A549 (cell line): ENCODE results near the gene SEMA3C.

Source experiments
- CHD2 ChIP-seq: fragments of 150-350 bp; IDR thresholded peaks from 2 replicates; pipeline ENCODE4 v1.6.1; 2014; ENCODE audit warnings: low read length; ENCODE audit not compliant: partially characterized antibody
- ESRRA ChIP-seq: fragments of 150-350 bp; IDR thresholded peaks from 2 replicates; pipeline ENCODE4 v1.6.1; 2014; ENCODE audit warnings: mild to moderate bottlenecking, low read length, borderline replicate concordance
- MYC ChIP-seq: IDR thresholded peaks from 2 replicates; pipeline ENCODE4 v1.6.1; 2012; ENCODE audit warnings: mild to moderate bottlenecking, inconsistent platforms, low read length, improper control_type of control experiment, borderline replicate concordance
- POLR2A ChIP-seq: IDR thresholded peaks from 2 replicates; pipeline ENCODE4 v1.6.1; 2012; ENCODE audit warnings: mild to moderate bottlenecking, low read length

- TF ChIP-seq POLR2A (no peak), MYC (no peak), ESRRA (no peak), CHD2 (no peak)
These were observed 16.8 kb downstream of the SEMA3C start for GRCh38 chr7:80902019-80902418.
